HG03575 (cell line): Measurements from ENCODE around the gene ZCCHC7.

Experiments
- ATAC-seq: cut with Tn5 transposase; IDR thresholded peaks from one replicate; pipeline ENCODE4 v1.9.1; 2021; ENCODE audit not compliant: unreplicated experiment, insufficient number of reproducible peaks, low FRiP score; ENCODE audit errors: extremely low read depth

ZCCHC7 gene

DNA sequence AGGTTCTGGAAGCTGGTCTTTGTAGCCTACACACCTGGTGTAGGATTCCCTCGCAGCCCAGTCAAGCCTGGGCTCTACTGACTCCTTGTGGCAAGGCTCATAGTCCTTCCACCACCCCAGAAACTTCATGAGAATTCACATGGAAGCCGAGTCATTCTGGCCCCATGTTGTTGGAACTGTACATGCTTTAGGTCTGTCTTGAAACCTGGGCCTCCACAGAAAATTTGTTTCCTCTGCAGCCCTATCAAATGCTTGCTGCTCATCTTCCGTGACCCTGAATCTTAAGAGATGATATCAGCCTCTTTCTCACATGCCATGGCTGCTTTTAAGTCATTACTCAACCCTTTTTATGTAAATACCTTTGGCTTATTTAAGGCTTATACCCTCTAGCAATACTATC lies 188.8 kb downstream of the ZCCHC7 start:
- ATAC-seq: no peak

DNA sequence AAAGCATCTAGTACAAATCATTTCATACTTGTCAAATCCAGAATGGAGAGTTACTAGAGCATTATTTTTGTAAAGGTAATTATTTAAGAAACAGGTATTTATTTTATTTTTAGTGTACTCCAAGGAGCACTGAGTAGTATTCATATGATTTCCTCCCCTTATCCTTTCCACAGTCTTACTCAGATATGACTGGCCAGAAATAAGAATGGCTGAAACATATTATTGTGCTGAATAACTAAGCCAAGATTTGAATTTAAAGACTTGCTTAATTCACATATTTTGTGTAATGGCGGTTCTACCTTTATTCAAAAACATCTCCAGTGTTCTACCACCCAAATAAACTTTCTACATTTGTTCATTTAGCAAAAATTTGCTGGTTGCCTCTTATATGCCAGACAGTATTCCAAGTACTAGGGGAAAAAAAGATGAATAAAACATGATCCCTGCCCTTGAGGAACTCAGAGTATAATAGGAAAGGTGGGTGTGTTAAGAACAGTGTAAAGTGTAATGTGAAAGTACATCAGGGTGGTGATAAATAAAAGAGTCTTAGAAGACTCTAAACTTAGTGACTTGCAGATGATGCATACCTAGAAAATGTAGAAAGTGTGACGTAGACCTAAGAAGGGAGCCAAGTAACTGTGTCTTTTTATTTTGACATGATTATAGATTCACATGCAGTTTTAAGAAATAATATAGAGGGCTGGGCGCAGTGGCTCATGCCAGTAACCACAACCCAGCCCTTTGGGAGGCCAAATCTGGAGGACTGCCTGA lies 191.7 kb downstream of the ZCCHC7 start:
- ATAC-seq: no peak

DNA sequence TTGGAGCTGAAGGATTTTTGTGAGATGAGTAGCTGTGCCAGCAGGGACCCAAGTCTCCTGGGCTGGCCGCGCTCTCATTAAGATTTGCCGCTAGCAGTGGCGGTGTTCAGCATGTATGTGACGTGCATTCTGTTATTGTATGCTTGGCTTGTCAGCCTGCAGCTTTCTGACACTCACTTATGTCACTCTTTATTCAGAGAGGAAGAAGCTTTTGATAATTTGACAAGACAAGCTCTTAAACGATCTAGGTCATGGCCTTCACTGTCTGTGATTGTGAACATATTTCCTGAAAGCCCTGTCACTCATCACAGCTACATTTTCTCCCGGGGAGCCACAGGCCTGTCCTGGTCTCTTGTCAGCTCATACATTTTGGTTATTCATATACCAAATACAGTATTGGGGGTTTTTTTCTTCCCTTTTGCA lies 203.9 kb downstream of the ZCCHC7 start:
- peak; percentile 34 for ATAC-seq

DNA sequence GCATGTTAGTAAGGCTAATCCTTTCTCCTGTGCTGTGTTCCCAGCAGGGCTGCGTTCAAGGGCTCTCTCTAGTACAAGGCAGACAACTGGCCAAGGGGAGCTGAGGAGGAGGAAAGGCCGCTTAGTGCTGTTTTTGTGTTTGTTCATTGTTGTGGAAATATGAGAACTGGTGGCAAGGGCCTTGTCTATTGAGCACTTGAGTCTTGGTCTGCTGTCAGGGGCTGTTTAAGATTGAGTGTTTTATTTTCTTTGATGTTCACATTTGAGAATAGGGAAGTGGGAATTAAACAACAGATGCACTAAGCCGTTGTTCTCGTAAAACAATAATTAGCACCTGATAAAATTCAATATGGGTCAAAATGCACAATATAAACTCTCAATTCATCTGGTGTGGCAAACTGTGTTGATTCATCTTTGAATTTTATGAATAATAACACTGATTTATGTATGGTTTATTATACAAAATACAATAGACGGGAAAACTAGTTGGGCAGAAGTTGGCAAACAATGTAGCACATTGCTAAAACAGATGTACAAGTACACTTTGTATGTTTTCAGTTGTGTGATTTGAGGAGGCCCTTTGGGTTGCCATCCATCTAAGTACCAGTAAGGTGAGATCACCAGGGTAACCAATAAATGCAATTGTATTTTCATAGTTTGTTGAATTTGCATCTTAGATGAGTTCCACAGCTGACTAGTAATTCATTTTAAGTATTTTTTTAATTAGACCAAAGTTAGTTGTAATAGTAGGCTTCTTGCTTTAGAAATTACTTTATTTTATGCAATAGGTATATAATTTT lies 204.5 kb downstream of the ZCCHC7 start:
- peak; percentile 23 for ATAC-seq

DNA sequence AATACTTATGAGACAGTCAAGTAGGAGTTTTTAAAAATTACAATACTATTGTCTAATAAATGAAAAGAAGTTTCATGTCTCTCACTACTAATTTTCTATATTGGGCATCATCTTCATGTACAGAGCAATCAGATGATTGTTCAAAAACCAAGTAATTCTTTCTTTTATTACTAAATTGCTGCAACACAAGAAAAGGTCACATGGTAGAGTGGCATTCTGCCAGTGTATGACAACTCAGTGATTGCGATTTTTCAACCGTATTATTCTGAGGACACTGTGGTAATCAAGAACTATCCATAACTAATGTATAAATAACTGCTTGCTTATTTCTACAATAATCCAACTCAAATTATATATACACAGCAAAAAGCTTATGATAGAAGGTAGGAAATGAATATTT lies 205.4 kb downstream of the ZCCHC7 start:
- no peak for ATAC-seq

DNA sequence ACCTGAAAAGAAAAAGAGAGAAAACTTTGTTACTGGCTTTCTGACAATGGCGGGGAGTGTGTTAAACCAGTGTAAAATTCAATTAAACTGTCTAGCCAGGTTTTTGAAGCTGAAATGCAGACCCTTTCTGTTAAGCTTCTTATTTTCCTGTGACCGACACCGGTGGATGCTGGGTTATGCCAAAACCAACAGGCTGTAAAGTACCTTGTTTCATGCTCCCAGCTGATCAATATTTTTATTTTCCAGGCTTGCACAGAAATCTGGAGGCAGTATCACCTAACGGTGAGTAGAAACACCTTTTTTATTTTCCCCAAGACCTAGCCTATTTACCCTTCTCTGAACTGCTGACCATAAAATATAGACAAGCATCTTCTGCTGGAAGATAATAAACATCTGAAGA lies 207.2 kb downstream of the ZCCHC7 start:
- no peak for ATAC-seq

DNA sequence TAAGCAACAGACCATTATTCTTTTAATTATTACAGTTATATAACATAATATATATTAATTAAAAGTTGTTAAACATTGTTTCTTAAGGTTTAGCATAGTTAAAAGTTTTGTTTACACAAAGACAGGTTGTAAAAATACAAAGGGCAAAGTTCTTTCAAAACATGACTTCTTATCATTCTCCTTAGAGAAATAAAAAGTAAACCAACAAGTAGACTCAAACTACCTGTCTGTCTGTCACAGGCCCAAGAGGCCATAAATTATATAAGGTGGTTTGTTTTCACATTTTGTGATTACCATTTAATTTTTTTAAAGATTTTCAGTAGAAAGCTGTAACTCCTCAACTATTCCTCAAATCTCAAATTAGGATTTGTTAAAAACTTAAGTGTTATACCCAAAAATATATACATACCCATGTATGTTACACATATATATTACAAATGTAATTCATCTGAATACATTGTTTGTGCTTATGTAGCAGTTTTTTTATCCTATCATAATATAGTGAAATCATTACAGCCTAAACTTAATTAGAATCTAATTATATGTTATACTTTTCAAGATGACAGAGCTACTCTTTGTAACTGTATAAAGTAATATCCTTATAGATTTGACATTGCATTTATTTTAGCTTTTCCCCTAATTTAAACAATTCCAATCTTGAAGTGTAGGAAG lies 208.3 kb downstream of the ZCCHC7 start:
- ATAC-seq: no peak

DNA sequence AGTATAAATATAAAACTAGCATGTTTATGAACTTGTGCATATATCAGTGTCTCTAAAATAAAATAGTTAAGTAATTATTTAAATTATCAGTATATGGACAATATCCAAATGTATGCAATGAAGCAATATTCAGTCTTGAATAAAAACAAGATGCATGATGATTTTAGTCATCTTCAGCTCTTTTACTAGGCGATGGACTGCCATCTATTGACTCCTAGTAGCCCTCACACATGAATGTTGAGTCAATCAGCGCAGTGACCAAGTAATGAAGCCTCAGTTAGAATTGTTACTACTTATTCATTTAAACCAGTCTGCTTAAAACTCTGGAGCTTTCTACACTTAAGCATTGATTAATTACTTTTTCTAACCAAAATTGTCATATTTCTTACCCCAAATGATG lies 209.2 kb downstream of the ZCCHC7 start:
- no peak for ATAC-seq

DNA sequence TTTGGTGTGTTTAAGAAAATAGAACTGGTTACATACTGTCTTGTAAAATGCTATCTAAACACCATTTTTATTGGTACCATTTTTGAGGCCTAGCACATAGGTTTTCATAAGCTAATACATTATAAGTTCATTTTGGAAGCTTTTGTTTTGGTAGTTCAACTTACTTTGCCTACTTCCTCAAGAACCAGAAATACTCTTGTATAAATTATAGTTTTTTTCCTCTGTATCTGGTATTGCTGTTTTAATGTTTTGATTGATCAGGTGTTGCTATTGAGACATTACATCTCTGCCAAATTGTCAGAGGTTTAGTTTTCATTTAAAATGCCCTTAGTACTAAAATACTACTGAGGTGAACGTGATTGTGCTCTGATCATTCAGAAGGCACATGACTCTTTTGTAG lies 211.5 kb downstream of the ZCCHC7 start:
- no peak for ATAC-seq

DNA sequence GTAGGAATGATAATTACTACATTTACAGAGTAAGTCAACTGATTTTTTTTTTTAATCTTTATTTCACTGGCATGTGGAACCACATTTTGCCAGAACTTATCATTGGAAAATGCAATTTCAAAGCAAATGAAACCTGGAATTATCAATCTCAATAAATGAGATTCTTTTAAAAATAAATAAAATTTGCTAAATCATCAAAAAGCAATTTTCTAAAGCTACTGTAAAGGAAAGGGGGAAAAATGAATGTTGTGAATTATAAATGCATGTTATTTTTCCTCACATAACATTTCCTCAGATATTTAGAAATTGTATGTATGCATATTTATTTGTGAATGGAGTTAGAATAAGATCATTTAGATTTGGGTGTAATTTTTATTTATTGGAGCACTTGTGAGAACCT lies 212.2 kb downstream of the ZCCHC7 start:
- no peak for ATAC-seq

DNA sequence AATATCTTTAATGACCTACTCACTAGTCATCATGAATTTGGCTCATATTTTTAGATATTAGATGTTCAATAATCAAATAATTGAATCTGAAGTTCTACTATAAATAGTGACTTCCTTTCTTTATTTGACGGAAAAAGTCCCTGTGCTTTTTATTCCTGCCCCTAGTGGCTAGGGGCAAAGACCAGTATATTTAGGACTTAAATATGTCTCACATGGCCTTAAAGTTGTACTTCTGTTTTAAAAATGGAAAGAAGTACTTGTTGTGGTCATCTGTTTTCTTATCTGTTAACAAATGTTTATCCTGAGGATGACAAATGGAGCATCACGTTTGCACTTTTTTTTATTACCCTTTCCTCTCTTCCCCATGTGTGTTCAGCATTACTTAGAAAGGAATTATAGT lies 212.9 kb downstream of the ZCCHC7 start:
- ATAC-seq: no peak

DNA sequence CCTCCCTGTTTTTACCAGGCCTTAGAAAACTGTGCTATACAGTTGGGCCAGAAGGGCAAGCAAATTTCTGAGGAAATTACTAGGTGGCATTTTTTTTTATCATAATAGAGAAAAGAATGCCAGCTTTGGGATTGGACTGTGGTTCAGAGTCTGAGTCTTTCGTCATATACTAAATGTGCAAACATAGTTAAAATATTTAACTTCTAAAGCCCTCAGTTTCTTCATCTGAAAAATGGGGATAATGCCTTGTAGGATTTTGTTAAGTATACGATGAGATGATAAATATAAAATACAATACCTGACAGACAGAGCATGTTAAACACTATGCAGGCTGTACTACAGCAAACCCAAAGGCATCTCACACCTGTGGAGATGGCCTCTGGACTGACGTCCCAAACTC lies 214.9 kb downstream of the ZCCHC7 start:
- ATAC-seq: no peak

DNA sequence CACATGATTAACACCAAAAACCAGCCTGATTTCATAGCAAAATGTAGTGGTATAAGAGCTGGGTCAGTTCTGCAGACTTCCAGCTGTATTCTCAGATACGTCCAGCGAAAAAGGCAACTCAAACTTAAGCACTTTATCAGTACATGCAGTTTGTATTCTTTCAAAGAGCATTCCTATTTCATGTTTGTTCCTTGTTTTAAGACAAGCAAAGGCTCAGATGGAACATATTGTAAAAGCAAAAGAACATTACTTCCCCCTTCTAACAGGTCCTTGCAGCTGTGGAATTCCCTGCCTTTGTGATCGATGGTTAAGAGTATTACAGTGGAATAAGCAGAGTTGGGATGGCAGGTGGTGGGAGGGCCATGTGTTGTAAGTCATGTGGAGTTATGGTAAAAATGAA lies 215.8 kb downstream of the ZCCHC7 start:
- no peak for ATAC-seq

DNA sequence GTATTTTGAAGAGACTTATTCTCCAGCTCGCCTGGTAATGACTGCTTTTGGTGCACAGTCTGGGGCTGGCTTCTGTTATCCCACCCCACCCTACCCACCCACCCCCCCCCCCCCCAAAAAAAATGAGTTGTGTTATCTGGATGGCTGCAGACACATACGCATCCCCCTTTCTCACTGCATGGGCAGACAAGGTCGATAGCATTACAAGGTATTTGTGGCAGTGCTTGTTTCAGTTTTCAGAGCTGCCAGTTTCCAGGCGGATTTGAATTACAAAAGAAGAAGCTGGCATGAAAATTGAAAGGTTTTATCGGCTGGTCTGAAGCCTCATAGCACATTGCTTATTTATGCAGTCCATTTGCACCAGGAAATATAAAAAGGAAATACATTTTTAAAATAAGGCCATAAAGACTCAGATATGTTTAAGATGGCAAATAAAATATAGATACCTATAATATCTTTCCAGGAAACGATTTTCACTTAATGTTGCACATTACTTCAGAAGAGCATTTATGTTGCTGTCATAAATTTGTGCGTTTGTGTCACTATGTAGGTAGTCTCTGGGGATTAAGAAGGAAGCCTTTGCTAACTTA lies 217.0 kb downstream of the ZCCHC7 start:
- no peak for ATAC-seq

DNA sequence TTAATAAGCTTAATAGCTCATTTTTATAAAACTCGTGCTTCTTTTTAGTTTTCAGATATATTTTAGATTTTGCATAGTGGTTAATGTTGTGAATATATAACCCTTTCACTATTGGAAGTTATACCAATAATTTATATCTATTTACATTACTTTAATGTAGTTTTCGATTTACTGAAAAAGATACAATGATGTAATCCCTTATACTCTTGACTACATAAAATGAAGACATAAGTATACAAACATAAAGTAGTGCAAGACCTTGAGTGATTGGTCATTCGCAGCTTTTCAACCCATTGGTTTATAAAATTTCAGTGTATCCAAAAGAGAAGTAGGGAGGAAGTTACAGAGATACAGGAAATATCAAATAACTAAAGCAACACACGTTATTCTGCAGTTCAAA lies 217.8 kb downstream of the ZCCHC7 start:
- ATAC-seq: no peak

DNA sequence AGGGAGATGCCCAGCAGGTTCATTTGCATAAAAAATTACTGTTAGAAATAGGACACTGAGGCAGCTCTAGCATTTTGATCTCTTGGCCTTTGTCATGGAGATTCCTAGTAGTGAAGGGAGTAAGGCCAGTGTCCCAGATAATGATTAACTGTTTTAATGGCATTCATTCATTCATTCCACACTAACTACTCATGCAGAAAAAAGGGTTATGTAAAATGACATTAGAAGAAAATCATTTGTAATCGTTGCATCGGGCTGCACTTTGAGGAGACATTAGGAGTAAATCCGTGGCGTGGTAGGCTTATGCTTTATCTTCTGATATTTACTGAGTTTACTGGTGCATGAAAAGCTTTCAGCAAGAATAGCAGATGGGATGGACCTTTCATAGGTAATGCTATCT lies 219.5 kb downstream of the ZCCHC7 start:
- no peak for ATAC-seq

DNA sequence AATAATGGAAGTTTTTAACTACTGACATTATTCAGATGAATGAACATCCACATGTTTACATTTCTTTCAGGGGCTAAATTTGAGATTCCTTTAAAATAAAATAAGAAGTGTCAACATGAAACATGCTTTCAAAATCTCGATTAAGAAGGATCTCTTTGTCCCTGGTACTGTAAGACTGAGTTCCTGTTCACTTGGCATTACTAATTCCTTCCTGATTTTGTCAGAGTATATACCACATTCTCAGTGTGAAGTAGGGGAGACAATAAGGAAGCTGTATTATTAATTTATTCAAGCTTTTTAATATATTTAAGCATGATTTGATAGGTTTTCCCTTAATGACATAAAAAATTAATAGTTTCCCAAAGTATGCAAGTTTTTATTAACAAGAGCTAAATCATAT lies 220.6 kb downstream of the ZCCHC7 start:
- no peak for ATAC-seq

DNA sequence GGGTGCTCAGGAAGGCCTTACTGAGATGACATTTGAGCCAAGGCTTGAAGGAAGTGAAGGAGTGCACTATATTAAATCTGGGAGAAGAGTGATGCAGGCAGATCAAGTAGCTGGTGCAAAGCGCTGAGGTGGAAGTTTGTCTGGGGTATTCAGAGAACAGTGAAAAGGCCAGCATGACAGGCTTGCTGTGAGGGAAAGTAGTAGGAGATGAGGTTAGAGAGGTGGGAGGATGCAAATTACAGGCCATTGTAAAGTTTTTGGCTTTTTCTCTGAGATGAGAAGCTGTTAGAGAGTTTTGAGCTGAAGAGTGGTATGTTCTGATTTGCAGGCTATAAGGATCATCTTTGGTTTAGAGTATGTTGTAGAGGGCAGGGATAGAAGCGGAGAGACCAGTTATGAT lies 221.3 kb downstream of the ZCCHC7 start:
- no peak for ATAC-seq

DNA sequence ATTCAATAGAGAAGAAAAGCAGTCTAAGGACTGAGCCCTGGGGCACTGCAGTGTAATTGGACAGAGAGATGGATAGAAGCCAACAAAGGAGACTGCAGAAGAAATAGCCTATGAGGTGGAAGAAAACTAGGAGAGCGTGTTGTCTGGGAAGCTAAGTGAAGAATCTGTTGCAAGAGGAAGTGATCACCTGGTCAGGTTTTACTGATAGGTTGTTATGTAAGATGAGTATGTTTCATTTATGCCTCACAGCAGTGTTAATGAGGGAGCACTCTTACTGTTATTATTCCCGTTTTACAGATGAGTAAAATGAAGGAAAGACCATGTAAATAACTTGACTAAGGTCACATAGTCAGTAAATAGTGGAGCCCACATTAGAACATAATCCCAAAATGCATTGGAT lies 222.1 kb downstream of the ZCCHC7 start:
- no peak for ATAC-seq

DNA sequence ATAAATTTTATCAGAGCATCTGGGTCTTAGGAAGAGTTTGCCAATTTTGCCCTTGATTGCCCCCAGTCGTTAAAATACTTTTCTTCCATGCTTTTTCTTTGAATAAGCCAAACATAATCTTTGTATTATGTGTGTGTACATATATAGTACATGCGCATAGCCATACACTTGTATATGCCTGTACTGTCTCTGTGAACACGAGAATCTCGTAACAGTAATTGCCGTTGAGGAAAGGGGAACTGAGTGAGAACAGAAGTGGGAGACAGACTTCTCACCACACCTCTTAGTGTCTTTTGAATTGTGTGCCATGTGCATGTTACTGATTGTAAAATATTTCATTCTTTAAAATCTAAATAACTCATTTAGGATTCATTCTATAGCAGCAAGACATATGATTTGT lies 222.5 kb downstream of the ZCCHC7 start:
- no peak for ATAC-seq
